Body of pancreas (tissue), 4 donors: ENCODE results near the gene DCANP1.

Experiments
- POLR2A ChIP-seq, 3 donors: fragments of 450-650 bp; IDR thresholded peaks; one replicate each; pipeline ENCODE4 v1.6.1; 2016; ENCODE audit warnings: antibody characterized with exemption in 3 of 3, mild to moderate bottlenecking in 2 of 3
- TF ChIP-seq, protein P1 (sequence below), 7 experiments: fragments of 450-650 bp in 4 of 7; fragments of 200-600 bp in 3 of 7; sonication (generic) in 3 of 7; IDR thresholded peaks; one replicate each; pipeline ENCODE4 v1.5.1; 2016 to 2019; ENCODE audit warnings: antibody characterized with exemption in 7 of 7

DNA sequence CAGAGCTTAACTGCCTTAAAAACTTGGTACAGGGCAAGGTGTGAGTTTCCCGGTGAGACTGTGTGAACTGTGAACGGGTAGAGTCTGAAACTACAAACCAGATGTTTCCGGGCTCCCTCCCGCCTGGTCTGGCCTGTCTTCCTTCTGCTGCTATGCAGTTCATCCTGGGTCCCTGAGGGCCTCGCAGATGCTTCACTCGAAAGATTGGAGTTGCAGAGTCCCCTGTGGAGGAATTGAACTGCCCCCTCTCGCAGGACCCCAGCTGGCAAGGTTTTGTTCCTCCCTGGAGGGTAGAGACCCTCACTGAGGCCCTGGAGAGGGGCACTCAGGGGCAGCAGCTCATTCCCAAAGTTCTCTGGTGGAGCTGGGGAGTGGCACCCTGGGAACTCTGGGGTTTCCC, 533 bp downstream of the DCANP1 start:
- TF ChIP-seq, protein P1, sequence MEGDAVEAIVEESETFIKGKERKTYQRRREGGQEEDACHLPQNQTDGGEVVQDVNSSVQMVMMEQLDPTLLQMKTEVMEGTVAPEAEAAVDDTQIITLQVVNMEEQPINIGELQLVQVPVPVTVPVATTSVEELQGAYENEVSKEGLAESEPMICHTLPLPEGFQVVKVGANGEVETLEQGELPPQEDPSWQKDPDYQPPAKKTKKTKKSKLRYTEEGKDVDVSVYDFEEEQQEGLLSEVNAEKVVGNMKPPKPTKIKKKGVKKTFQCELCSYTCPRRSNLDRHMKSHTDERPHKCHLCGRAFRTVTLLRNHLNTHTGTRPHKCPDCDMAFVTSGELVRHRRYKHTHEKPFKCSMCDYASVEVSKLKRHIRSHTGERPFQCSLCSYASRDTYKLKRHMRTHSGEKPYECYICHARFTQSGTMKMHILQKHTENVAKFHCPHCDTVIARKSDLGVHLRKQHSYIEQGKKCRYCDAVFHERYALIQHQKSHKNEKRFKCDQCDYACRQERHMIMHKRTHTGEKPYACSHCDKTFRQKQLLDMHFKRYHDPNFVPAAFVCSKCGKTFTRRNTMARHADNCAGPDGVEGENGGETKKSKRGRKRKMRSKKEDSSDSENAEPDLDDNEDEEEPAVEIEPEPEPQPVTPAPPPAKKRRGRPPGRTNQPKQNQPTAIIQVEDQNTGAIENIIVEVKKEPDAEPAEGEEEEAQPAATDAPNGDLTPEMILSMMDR (IDR thresholded peaks at IDR 0.05) = no peak
- no peak for TF ChIP-seq POLR2A (IDR thresholded peaks at IDR 0.05)
